Measurements from ENCODE around the gene CEP97.
"Not testable (repeated sequence)": the region's sequence is repeated elsewhere in the genome, so short reads cannot be mapped to it uniquely, and the experiment has no call there.

DNA sequence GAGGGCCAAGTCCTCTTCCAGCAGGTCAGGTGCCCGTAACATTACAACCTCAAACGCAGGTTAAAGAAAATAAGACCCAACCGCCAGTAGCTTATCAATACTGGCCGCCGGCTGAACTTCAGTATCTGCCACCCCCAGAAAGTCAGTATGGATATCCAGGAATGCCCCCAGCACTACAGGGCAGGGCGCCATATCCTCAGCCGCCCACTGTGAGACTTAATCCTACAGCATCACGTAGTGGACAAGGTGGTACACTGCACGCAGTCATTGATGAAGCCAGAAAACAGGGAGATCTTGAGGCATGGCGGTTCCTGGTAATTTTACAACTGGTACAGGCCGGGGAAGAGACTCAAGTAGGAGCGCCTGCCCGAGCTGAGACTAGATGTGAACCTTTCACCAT is 30.9 kb upstream of the CEP97 start:
- TF ChIP-seq POLR2AphosphoS5 (IDR thresholded peaks at IDR 0.05; ENCODE audit: low read depth, low read length), result not testable (repeated sequence)
- TF ChIP-seq, protein P1, sequence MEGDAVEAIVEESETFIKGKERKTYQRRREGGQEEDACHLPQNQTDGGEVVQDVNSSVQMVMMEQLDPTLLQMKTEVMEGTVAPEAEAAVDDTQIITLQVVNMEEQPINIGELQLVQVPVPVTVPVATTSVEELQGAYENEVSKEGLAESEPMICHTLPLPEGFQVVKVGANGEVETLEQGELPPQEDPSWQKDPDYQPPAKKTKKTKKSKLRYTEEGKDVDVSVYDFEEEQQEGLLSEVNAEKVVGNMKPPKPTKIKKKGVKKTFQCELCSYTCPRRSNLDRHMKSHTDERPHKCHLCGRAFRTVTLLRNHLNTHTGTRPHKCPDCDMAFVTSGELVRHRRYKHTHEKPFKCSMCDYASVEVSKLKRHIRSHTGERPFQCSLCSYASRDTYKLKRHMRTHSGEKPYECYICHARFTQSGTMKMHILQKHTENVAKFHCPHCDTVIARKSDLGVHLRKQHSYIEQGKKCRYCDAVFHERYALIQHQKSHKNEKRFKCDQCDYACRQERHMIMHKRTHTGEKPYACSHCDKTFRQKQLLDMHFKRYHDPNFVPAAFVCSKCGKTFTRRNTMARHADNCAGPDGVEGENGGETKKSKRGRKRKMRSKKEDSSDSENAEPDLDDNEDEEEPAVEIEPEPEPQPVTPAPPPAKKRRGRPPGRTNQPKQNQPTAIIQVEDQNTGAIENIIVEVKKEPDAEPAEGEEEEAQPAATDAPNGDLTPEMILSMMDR (IDR thresholded peaks at IDR 0.05), result peak; percentile 60
- TF ChIP-seq, protein P2, sequence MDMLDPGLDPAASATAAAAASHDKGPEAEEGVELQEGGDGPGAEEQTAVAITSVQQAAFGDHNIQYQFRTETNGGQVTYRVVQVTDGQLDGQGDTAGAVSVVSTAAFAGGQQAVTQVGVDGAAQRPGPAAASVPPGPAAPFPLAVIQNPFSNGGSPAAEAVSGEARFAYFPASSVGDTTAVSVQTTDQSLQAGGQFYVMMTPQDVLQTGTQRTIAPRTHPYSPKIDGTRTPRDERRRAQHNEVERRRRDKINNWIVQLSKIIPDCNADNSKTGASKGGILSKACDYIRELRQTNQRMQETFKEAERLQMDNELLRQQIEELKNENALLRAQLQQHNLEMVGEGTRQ (IDR thresholded peaks at IDR 0.05; ENCODE audit: borderline replicate concordance, low read depth, low read length), result not testable (repeated sequence)
